ENCODE data around the gene TRPM6.
A peak's percentile ranks its signal among the peaks of the same experiment; 100 is the strongest.

Gene TRPM6

DNA sequence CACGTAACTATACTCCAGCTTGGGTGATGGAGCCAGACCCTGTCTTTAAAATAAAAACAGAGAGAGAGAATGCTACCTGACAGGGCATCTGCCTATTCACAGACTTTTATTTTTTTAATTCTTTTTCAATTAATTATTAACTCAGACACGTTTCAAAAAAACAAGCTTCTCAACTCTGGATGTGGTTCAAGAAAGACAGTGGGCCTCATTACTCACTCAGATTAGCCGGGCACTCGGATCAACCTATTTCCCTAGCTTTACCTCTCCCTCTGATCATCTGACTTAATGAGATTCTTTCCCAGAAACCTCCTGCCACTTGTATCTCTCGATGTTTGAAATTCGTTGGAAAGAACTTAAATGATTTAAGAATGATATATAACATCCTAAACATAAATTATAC lies 134.1 kb downstream of the TRPM6 start:
- TF ChIP-seq, protein P1, sequence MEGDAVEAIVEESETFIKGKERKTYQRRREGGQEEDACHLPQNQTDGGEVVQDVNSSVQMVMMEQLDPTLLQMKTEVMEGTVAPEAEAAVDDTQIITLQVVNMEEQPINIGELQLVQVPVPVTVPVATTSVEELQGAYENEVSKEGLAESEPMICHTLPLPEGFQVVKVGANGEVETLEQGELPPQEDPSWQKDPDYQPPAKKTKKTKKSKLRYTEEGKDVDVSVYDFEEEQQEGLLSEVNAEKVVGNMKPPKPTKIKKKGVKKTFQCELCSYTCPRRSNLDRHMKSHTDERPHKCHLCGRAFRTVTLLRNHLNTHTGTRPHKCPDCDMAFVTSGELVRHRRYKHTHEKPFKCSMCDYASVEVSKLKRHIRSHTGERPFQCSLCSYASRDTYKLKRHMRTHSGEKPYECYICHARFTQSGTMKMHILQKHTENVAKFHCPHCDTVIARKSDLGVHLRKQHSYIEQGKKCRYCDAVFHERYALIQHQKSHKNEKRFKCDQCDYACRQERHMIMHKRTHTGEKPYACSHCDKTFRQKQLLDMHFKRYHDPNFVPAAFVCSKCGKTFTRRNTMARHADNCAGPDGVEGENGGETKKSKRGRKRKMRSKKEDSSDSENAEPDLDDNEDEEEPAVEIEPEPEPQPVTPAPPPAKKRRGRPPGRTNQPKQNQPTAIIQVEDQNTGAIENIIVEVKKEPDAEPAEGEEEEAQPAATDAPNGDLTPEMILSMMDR (IDR thresholded peaks at IDR 0.05; ENCODE audit: low read length, missing control alignments): no peak
- DNase-seq (ENCODE audit: low read depth): no peak
- H3K4me3 ChIP-seq (replicated peaks; ENCODE audit: low read depth, low read length): no peak overlapping the region

DNA sequence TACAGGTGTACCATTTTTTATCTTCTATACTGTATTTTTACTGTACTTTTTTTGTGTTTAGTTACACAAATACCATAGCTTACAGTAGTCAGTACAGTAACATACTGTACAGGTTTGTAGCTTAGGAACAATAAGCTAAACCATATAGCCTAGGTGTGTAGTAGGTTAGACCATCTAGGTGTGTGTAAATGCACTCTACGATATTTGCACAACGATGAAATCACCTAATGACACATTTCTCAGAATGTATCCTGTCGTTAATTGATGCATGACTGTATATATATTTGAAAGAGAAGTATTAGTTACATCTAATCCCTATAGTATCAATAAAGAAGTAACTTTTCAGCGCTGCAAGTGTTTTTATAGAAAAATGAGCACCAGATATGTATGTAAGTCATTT lies 138.8 kb downstream of the TRPM6 start:
- H3K4me3 ChIP-seq (replicated peaks; ENCODE audit: low read depth, low read length): no peak overlapping the region
- DNase-seq (ENCODE audit: low read depth): no peak
- TF ChIP-seq, protein P1 (IDR thresholded peaks at IDR 0.05; ENCODE audit: low read length, missing control alignments): no peak

DNA sequence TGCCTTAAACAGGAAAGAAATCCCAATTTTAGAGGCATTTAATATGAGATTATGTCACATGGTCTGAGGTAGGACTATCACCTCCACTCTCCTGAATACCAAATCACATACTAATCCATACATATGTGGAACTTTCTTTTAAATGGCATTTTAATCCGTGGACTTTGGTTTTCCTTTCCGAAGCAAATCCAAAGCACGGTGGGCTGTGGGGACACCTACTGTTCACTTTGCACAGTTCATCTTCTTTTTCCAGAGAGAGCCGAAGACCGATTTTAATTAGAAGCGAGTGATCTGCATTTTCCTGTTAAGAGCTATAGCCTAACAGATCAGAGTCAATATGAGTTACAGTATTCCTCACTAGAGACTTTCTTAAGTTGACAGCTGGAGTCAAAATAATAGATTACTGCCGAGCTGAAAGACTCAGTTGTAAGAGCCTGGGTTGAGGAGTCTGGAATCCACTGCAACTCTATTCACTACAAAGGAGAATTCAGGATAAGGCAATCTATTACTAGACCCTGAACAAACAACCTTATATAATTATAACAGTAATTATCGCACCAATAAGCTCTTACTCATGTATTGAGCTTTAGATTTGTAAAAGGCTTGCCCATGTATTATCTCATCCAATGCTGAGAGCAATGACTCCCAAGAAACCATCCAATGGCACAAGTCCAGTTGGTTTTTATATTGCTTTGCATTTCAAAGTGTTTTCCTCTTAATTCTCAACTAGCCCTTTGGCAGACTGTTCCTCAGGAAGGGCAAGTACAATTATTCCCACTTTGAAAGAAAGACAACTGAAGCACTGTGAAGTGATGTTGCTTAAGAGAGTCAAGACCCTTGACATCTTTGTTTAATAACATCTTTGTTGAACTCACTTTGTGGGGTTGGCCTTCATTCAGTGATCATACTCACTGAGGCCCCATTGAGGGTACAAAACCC lies 144.7 kb downstream of the TRPM6 start:
- DNase-seq (ENCODE audit: low read depth): peak; percentile 54
- H3K4me3 ChIP-seq (replicated peaks; ENCODE audit: low read depth, low read length): no peak overlapping the region
- TF ChIP-seq, protein P1 (IDR thresholded peaks at IDR 0.05; ENCODE audit: low read length, missing control alignments): peak; percentile 84

DNA sequence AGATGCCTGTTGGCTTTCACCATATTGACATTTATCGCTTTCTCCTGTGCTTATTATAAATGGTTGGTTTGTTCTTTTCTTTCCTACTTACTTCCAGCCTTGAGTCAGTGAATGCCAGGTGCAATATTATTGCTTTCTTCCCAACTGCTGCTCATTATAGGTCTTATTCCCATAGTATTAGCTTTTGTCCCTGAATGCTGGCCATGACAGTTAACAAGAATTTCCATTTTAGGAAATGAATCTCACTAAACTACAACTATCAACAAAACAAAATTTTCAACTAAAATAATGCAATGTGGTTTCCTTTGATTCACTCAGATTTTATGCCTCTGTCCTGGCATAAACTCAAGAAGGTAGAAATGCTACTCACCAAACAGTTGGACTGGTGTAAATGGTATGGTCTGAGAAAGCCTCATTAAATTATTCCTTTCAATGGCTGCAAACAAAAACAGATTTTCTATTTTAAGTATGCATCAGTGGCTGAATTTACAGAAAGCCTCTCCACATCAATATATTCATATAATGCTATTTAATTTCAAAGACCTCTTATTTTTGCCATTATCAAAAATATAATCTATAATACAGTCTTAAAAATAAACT lies 145.4 kb downstream of the TRPM6 start:
- H3K4me3 ChIP-seq (replicated peaks; ENCODE audit: low read depth, low read length): no peak overlapping the region
- DNase-seq (ENCODE audit: low read depth): no peak
- TF ChIP-seq, protein P1 (IDR thresholded peaks at IDR 0.05; ENCODE audit: low read length, missing control alignments): no peak

DNA sequence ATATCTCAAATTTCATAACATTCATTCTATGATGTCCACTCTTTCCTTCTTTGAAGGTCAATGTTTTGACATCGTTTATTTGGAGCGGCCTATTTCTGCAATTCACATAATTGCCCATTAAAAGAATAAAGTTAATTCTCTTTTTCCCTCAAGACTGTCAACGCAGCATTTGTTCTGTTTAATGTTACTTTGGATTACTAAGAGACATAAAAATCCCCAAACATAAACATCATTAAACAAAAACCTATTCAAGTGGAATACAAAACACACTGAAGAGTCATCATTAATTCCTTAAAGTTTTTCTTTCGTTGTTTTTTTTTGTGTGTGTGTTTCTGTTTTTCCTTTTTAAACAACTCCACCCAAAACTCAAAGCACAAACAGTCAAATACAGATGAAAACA lies 151.1 kb downstream of the TRPM6 start:
- DNase-seq (ENCODE audit: low read depth): no peak
- TF ChIP-seq, protein P1 (IDR thresholded peaks at IDR 0.05; ENCODE audit: low read length, missing control alignments): no peak
- no peak overlapping the region for H3K4me3 ChIP-seq (replicated peaks; ENCODE audit: low read depth, low read length)

DNA sequence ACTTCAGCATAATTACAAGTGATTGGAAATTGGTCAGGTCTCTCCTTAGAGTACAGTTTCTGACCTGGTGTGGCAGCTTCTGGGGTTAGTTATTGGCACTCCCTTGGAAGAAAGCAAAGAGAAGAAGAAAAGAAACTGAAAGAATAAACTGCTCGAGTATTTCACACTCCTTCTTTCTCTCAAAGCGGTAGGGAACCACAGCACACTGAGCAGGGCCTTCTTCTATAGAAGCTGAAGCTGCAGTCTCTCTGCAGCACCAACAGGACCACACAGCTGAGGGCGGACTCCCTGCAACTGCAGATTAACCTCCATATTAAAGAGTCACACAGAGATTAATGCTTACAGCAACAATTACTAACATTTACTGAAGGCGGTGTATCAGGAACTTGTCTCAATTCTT lies 152.0 kb downstream of the TRPM6 start:
- DNase-seq (ENCODE audit: low read depth): no peak
- TF ChIP-seq, protein P1 (IDR thresholded peaks at IDR 0.05; ENCODE audit: low read length, missing control alignments): no peak

More for the DNA sequence above, 152.0 kb downstream of the TRPM6 start:
- H3K4me3 ChIP-seq (replicated peaks; ENCODE audit: low read depth, low read length): no peak overlapping the region
